BLaER1 treated with 17β-estradiol and CSF1 and Interleukin-3, amounts not matched to agents 10 nM and 100 nM (cell line): Measurements from ENCODE around the gene TPSAB1.
A peak's percentile ranks its signal among the peaks of the same experiment; 100 is the strongest.
"Not testable (repeated sequence)": the region's sequence is repeated elsewhere in the genome, so short reads cannot be mapped to it uniquely, and the experiment has no call there.

ENCODE experiments used
- H3K27ac ChIP-seq, 11 experiments: shearing (Covaris generic); formaldehyde crosslinking; 2 replicates each; pipeline ENCODE4 v1.8.1; 2022
- H3K27me3 ChIP-seq, 11 experiments: shearing (Covaris generic); formaldehyde crosslinking; 2 replicates each; pipeline ENCODE4 v1.8.1; 2022
- H3K36me3 ChIP-seq, 11 experiments: shearing (Covaris generic); formaldehyde crosslinking; 2 replicates each; pipeline ENCODE4 v1.8.1; 2022
- H3K4me1 ChIP-seq, 10 experiments: shearing (Covaris generic); formaldehyde crosslinking; 2 replicates each; pipeline ENCODE4 v1.8.1; 2022
- H3K4me2 ChIP-seq, 11 experiments: shearing (Covaris generic); formaldehyde crosslinking; 2 replicates each; pipeline ENCODE4 v1.8.1; 2022
- H3K4me3 ChIP-seq, 10 experiments: shearing (Covaris generic); formaldehyde crosslinking; 2 replicates each; pipeline ENCODE4 v1.8.1; 2022
- H3K9ac ChIP-seq, 11 experiments: shearing (Covaris generic); formaldehyde crosslinking; 2 replicates each; pipeline ENCODE4 v1.8.1; 2022
- H3K9me3 ChIP-seq, 11 experiments: shearing (Covaris generic); formaldehyde crosslinking; replicated peaks in 1 of 11; 2 replicates each; pipeline ENCODE4 v1.8.1; 2022
- H4K20me1 ChIP-seq, 11 experiments: shearing (Covaris generic); formaldehyde crosslinking; 2 replicates each; pipeline ENCODE4 v1.8.1; 2022
- Cebpa-rat ChIP-seq, 11 experiments: shearing (Covaris generic); IDR thresholded peaks; 2 replicates each; pipeline ENCODE4 v1.8.1; 2022

The TPSAB1 gene

GRCh38 chr16:1197237-1197866, 43.2 kb upstream of the TPSAB1 start:
- Histone ChIP-seq H3K4me1 (peaks cover 0 to 34% (median 13%) of the 10 kb centered on the region in 10 experiments; a peak in 14 of 20 replicates), H3K27me3 (no peaks in the 10 kb centered on the region), H3K9ac (no peak overlapping the region), H3K27ac (no peak overlapping the region), H3K36me3 (peaks cover 0 to 10% (median 0%) of the 10 kb centered on the region in 11 experiments; a peak in 7 of 22 replicates), H3K4me2 (no peak overlapping the region), H3K9me3 (no peaks in the 10 kb centered on the region), H4K20me1 (peaks cover 0 to 69% (median 56%) of the 10 kb centered on the region in 11 experiments; a peak in 18 of 22 replicates), H3K4me3 (no peak overlapping the region)
- TF ChIP-seq Cebpa-rat (IDR thresholded peaks at IDR 0.05): no peak

GRCh38 chr16:1198194-1198593, 42.3 kb upstream of the TPSAB1 start:
- peaks cover 0 to 26% (median 6%) of the 10 kb centered on the region in 10 experiments; a peak in 13 of 20 replicates for H3K4me1 ChIP-seq
- no peak for TF ChIP-seq Cebpa-rat (IDR thresholded peaks at IDR 0.05)
- no peak overlapping the region for H3K9ac ChIP-seq
- no peaks in the 10 kb centered on the region for H3K9me3 ChIP-seq
- peaks cover 0 to 11% (median 0%) of the 10 kb centered on the region in 11 experiments; a peak in 7 of 22 replicates for H3K36me3 ChIP-seq
- no peak overlapping the region for H3K27ac ChIP-seq
- H3K27me3 ChIP-seq: no peaks in the 10 kb centered on the region
- peaks cover 0 to 69% (median 48%) of the 10 kb centered on the region in 11 experiments; a peak in 18 of 22 replicates for H4K20me1 ChIP-seq
- no peak overlapping the region for H3K4me2 ChIP-seq
- no peak overlapping the region for H3K4me3 ChIP-seq

GRCh38 chr16:1198671-1199346, 41.7 kb upstream of the TPSAB1 start:
- H3K9ac ChIP-seq, H3K9me3 ChIP-seq, H3K4me3 ChIP-seq, H3K27me3 ChIP-seq, H3K27ac ChIP-seq, H3K4me2 ChIP-seq: not testable (repeated sequence)
- Histone ChIP-seq H3K4me1 (peaks cover 0 to 20% (median under 1%) of the 10 kb centered on the region in 10 experiments; a peak in 8 of 20 replicates), H3K36me3 (peaks cover 0 to 11% (median 0%) of the 10 kb centered on the region in 11 experiments; a peak in 7 of 22 replicates), H4K20me1 (peaks cover 0 to 66% (median 42%) of the 10 kb centered on the region in 11 experiments; a peak in 18 of 22 replicates)

- peaks cover 0 to 65% (median 36%) of the 10 kb centered on the region in 11 experiments; a peak in 17 of 22 replicates for H4K20me1 ChIP-seq
- H3K4me1 ChIP-seq: peaks cover 0 to 16% (median 0%) of the 10 kb centered on the region in 10 experiments; a peak in 8 of 20 replicates
- no peak for TF ChIP-seq Cebpa-rat (IDR thresholded peaks at IDR 0.05)
- H3K9ac ChIP-seq: no peak overlapping the region
- no peaks in the 10 kb centered on the region for H3K9me3 ChIP-seq
- H3K36me3 ChIP-seq: peaks cover 0 to 11% (median 0%) of the 10 kb centered on the region in 11 experiments; a peak in 7 of 22 replicates
- H3K27ac ChIP-seq: no peak overlapping the region
- H3K27me3 ChIP-seq: no peaks in the 10 kb centered on the region
- no peak overlapping the region for H3K4me3 ChIP-seq
- no peak overlapping the region for H3K4me2 ChIP-seq
These were observed 41.0 kb upstream of the TPSAB1 start for GRCh38 chr16:1199347-1200013.

- Histone ChIP-seq H3K4me1 (peaks cover 0 to 15% (median under 1%) of the 10 kb centered on the region in 10 experiments; a peak in 9 of 20 replicates), H3K36me3 (peaks cover 0 to 11% (median 0%) of the 10 kb centered on the region in 11 experiments; a peak in 7 of 22 replicates), H3K4me3 (no peak overlapping the region), H3K4me2 (no peak overlapping the region), H3K9me3 (no peaks in the 10 kb centered on the region), H3K9ac (no peak overlapping the region), H3K27me3 (no peaks in the 10 kb centered on the region), H4K20me1 (peaks cover 0 to 62% (median 31%) of the 10 kb centered on the region in 11 experiments; a peak in 15 of 22 replicates), H3K27ac (no peak overlapping the region)
- no peak for TF ChIP-seq Cebpa-rat (IDR thresholded peaks at IDR 0.05)
These were observed 40.4 kb upstream of the TPSAB1 start for GRCh38 chr16:1200014-1200627.

- peaks cover 0 to 21% (median 5%) of the 10 kb centered on the region in 10 experiments; a peak in 10 of 20 replicates for H3K4me1 ChIP-seq
- no peaks in the 10 kb centered on the region for H3K27me3 ChIP-seq
- no peaks in the 10 kb centered on the region for H3K9me3 ChIP-seq
- H3K36me3 ChIP-seq: peaks cover 0 to 14% (median 0%) of the 10 kb centered on the region in 11 experiments; a peak in 7 of 22 replicates
- no peak overlapping the region for H3K4me3 ChIP-seq
- no peak overlapping the region for H3K4me2 ChIP-seq
- TF ChIP-seq Cebpa-rat (IDR thresholded peaks at IDR 0.05): no peak
- H3K9ac ChIP-seq: no peak overlapping the region
- H3K27ac ChIP-seq: no peak overlapping the region
- peaks cover 0 to 58% (median 22%) of the 10 kb centered on the region in 11 experiments; a peak in 14 of 22 replicates for H4K20me1 ChIP-seq
These were observed 39.1 kb upstream of the TPSAB1 start for GRCh38 chr16:1201444-1201843.

- Histone ChIP-seq H4K20me1 (peaks cover 0 to 50% (median 14%) of the 10 kb centered on the region in 11 experiments; a peak in 14 of 22 replicates), H3K4me1 (peaks cover 0 to 12% (median 5%) of the 10 kb centered on the region in 10 experiments; a peak in 10 of 20 replicates), H3K4me2 (no peak overlapping the region), H3K27me3 (no peaks in the 10 kb centered on the region), H3K36me3 (peaks cover 0 to 14% (median 0%) of the 10 kb centered on the region in 11 experiments; a peak in 7 of 22 replicates), H3K4me3 (no peak overlapping the region), H3K9me3 (no peaks in the 10 kb centered on the region), H3K27ac (no peak overlapping the region), H3K9ac (no peak overlapping the region)
- no peak for TF ChIP-seq Cebpa-rat (IDR thresholded peaks at IDR 0.05)
These were observed 38.2 kb upstream of the TPSAB1 start for GRCh38 chr16:1202274-1202673.

- peaks cover 0 to 23% (median 0%) of the 10 kb centered on the region in 11 experiments; a peak in 7 of 22 replicates for H3K36me3 ChIP-seq
- H3K4me3 ChIP-seq: no peak overlapping the region
- no peaks in the 10 kb centered on the region for H3K27me3 ChIP-seq
- TF ChIP-seq Cebpa-rat (IDR thresholded peaks at IDR 0.05): no peak
- H4K20me1 ChIP-seq: peaks cover 0 to 33% (median 4%) of the 10 kb centered on the region in 11 experiments; a peak in 8 of 22 replicates
- H3K4me1 ChIP-seq: peaks cover 15 to 29% (median 25%) of the 10 kb centered on the region in 10 experiments
- no peak overlapping the region; a peak in 1 of 22 replicates for H3K9ac ChIP-seq
- H3K4me2 ChIP-seq: peak overlapping the region in 4 of 11 experiments; percentile 3 to 49 (median 27); a peak in 4 of 22 replicates
- H3K9me3 ChIP-seq: no peaks in the 10 kb centered on the region
- no peak overlapping the region for H3K27ac ChIP-seq
These were observed 35.6 kb upstream of the TPSAB1 start for GRCh38 chr16:1204933-1205332.
